GM19438 (cell line): ENCODE data around the gene FAM237B.
A peak's percentile ranks its signal among the peaks of the same experiment; 100 is the strongest.

Source experiments
- ATAC-seq: cut with Tn5 transposase; IDR thresholded peaks from one replicate; pipeline ENCODE4 v1.9.1; 2021; ENCODE audit warnings: low read depth; ENCODE audit not compliant: unreplicated experiment

FAM237B gene

DNA sequence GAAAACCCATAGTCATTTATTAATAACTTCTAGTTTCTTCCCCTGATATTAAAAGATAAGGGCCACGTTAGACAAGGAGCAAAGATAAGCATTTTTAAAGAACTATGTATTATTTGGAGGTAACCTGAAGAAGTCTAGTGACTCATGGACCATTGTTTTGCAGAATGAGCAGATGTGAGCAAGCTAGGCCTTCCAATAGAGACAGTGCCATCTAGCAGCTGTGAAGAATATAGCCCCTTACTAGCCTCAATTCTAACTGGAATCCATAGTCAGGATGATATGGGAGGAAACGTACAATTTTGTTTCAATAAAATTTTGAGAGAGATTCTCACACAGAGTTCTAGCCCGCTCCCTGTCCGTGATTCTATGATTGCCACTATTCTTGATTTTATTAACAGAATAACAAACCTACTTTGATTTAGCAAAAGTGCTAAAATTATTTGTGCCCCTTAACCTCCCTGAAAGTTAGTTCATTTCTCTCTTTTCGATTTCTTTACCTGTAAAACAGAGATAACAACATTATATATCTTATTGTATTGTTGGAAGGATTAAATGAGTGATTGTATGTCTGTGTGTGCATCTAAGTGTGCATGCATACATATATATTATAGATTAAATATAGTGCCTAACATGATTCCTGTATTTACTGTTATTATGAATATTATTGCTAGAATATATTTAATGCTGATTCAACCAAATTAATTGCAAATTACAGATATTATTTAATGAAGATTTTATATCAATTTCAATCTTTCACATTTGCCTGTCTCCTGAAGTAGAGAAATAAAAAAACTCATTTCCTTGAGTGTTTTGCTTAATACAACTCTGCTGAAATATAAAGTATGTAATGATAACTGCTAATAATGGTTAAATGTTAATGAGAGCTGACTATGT, 22.7 kb downstream of the FAM237B start:
- peak; percentile 85 for ATAC-seq

GRCh38 chr7:90290244-90291113, 30.6 kb downstream of the FAM237B start:
- ATAC-seq = no peak

GRCh38 chr7:90288154-90288553, 33.0 kb downstream of the FAM237B start:
- no peak for ATAC-seq

- ATAC-seq = no peak
Measured at GRCh38 chr7:90276033-90276728, 44.9 kb downstream of the FAM237B start.

DNA sequence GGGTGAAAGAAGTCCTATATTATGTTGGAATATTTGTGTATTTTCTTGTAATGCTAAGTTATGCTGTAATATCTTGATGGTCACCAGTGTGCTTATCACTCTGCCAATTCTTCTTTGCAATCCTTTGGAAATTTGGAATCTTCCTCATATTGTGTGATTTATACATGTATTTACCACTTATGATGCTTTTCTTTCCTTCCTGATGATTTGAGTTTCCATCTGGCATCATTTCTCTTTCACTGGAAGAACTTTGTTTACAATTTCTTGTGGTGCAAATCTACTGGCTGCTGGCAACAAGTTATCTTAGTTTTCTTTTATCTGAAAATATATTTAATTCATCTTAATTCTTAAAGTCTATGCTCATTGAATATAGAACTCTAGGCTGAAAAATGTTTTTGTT, 46.9 kb downstream of the FAM237B start:
- no peak for ATAC-seq

DNA sequence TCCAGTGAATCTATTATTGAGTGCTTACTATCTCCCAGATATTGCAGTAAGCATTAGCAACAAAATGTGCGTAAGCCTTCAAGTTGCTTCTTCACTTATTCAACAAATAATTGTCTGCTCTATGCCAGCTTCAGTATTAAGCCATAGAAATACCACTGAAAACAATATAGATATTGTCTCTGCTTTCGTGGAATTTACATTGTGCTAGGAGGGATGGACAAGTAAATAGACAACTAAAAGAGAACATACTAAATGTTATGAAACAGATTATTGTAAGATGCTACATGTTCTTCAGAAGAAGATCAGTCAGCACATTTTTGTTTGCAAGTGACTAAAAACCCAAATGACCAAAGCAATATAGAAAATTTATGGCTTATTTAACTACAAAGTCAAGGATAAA, 48.9 kb downstream of the FAM237B start:
- ATAC-seq = no peak

DNA sequence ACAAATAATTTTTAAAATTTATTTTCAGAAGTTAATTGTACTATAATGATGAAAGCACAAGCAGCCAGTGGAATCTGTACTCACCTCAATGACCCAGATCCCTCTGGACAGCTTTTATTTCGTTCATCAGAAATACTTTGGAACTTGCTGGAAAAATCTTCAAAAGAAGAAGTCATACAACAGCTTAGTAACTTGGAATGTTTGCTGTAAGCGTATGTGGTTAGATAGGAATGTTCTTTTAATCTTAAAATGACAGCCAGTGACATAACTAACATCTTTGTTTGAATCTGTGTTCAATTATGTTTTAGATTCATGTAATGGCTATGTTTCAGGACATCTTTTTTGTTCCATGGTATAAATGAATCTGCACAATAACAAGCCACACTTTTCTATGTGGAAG, 49.4 kb downstream of the FAM237B start:
- no peak for ATAC-seq

DNA sequence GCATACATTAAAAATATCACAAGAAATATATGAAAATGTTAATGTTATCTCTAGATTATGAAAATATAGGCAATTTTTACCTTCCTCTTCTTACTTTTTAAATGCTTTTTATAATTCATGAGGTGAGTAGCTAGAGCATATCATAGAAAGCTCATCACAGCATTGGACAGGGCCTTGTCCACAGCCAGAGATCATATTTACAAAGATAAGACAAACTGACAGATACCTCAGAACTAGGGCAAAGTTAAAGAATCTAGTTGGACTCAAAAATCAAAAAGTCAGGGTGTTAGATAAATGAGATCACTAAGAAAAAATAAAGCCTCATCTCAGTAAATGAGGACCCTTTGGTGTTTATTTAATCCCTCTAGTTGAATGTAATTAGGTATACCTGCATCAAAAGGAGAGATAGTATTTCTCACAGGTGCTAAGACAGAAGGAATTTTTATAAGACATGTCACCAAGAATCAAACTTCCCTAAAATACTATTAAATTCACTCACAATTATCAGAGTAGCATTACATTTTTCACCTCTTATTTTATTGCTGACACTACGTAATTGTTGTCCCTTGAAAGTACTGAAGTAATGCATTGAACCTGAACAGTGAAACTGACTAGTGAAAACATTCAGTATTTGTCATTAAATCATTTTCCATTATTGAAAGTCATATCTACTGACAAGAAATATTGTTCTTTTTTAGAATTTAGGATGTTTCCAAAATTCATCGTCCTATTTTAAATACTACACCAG, 50.5 kb downstream of the FAM237B start:
- no peak for ATAC-seq

- ATAC-seq = no peak
Measured at GRCh38 chr7:90269163-90269562, 51.9 kb downstream of the FAM237B start.

- ATAC-seq = no peak
Measured at GRCh38 chr7:90267263-90267858, 53.7 kb downstream of the FAM237B start.

- no peak for ATAC-seq
Measured at GRCh38 chr7:90266808-90267207, 54.3 kb downstream of the FAM237B start.
